22Rv1 (cell line): ENCODE measurements around the gene TSR1.
A peak's percentile ranks its signal among the peaks of the same experiment; 100 is the strongest.

Experiments
- H3K27ac ChIP-seq: fragments of 450-650 bp; 2 replicates; pipeline ENCODE4 v1.5.1; 2017
- ZFX ChIP-seq: fragments of 450-650 bp; IDR thresholded peaks from 2 replicates; pipeline ENCODE4 v1.6.1; 2017; ENCODE audit warnings: antibody characterized with exemption, borderline replicate concordance
- TF ChIP-seq, protein P1 (sequence below): fragments of 450-650 bp; IDR thresholded peaks from 2 replicates; pipeline ENCODE4 v1.5.1; 2017; ENCODE audit warnings: mild to moderate bottlenecking

TSR1 gene

DNA sequence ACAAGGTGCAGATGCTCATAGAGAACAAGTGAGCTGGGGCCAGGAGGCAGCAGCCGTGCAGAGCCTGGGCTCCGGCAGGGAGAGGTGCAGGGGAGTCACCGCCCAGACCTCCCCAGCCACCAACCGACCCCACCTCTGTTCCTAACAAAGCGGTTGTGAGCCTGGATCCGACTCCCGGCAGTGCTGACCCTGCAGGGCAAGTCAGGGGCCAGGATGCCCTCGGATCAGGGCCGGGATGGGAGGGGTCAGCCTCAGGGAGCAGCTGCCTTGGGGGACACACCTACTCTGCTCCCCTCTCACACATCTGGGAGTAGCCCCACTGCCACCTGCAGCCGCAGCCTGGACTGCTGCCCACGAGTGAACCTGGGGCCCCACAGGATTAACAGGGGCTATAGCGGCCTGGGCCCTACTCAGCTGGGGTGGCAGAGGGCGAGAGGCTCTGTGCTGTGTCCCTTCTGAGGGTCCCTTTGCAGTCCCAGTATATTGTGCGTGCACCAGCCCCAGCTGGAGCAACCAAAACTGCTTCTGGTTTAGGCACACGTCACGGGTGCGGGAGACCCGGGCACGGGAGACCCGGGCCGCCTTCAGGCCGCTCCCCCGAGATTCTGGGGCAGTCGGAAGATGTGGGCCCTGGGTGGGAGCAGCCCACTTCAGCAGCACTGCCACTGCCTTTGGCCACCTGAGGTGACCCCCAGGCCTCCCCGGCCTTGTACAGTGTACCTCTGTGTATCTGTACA is 43.4 kb upstream of the TSR1 start:
- no peak overlapping the region for H3K27ac ChIP-seq
- TF ChIP-seq, protein P1, sequence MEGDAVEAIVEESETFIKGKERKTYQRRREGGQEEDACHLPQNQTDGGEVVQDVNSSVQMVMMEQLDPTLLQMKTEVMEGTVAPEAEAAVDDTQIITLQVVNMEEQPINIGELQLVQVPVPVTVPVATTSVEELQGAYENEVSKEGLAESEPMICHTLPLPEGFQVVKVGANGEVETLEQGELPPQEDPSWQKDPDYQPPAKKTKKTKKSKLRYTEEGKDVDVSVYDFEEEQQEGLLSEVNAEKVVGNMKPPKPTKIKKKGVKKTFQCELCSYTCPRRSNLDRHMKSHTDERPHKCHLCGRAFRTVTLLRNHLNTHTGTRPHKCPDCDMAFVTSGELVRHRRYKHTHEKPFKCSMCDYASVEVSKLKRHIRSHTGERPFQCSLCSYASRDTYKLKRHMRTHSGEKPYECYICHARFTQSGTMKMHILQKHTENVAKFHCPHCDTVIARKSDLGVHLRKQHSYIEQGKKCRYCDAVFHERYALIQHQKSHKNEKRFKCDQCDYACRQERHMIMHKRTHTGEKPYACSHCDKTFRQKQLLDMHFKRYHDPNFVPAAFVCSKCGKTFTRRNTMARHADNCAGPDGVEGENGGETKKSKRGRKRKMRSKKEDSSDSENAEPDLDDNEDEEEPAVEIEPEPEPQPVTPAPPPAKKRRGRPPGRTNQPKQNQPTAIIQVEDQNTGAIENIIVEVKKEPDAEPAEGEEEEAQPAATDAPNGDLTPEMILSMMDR = no peak
- no peak for TF ChIP-seq ZFX

- TF ChIP-seq ZFX = no peak
- TF ChIP-seq, protein P1 = no peak
- no peak overlapping the region for H3K27ac ChIP-seq
These were observed 42.6 kb upstream of the TSR1 start for GRCh38 chr17:2378905-2379304.

- TF ChIP-seq, protein P1 = no peak
- TF ChIP-seq ZFX = no peak
- no peak overlapping the region for H3K27ac ChIP-seq
These were observed 41.4 kb upstream of the TSR1 start for GRCh38 chr17:2377659-2378058.

DNA sequence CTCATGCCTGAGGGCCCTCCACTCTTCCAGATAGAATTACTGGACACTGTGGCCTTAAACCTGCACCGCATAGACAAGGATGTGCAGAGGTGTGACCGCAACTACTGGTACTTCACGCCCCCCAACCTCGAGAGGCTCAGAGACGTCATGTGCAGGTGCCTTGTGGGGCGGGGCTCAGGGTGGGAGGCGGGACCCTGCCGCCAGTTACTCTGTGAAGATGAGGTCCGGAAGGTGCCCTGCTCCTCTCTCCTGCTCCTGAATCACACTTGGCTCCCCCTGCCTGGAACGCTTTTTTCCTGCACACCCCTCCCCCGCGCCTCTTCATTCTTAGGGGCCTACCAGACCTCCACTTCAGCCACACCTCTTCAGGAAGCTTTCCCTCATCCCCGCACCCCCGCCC is 39.9 kb upstream of the TSR1 start:
- H3K27ac ChIP-seq = no peak overlapping the region
- TF ChIP-seq, protein P1 = no peak
- no peak for TF ChIP-seq ZFX

- H3K27ac ChIP-seq = peak overlapping the region; percentile 61
- TF ChIP-seq, protein P1 = no peak
- no peak for TF ChIP-seq ZFX
These were observed 39.1 kb upstream of the TSR1 start for GRCh38 chr17:2375406-2375805.

DNA sequence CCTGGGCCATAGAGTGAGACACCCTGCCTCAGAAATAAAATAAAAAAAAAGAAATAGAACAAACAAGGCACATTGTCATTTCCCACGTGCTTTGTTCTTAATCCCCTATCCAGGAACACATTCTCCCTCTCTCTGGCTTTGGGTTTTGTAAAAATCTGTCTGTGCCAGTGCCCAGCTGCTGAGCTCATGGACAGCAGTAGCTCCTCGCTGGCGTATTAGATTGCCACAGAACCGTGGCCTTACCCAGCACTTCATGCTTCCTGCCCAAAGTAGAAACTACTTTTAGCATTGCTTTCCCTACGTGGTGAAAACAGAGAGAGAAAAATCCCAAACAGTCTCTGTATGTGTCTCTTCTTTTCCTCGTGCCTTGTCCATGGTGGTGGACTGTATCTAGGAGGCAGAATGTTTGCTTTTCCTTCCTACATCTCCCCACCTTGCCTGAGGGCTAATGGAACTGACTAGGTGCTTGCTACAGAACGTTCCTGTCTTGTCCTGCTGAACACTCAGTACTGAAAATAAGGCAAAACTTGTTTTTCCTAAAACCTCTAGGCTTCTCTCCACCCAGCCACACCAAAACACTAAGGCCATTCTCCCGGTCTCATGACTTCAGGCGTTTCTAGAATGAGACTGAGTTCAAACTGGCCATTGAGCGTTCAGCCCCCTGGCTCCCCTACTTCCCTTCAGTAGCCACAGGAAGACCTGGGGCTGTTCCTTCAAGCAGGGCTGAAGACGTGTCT is 38.5 kb upstream of the TSR1 start:
- H3K27ac ChIP-seq = peak overlapping the region; percentile 61
- no peak for TF ChIP-seq ZFX
- TF ChIP-seq, protein P1 = no peak

GRCh38 chr17:2373179-2373578 is 36.9 kb upstream of the TSR1 start:
- no peak for TF ChIP-seq ZFX
- TF ChIP-seq, protein P1 = no peak
- H3K27ac ChIP-seq = no peak overlapping the region
